ENCODE measurements around the gene ADAMTS12.
A peak's percentile ranks its signal among the peaks of the same experiment; 100 is the strongest.

The ADAMTS12 gene

GRCh38 chr5:33743099-33743498 is 148.7 kb downstream of the ADAMTS12 start:
- H3K9me3 Mint-ChIP-seq, result no peaks in the 10 kb centered on the region
- H3K27ac Mint-ChIP-seq, result peak overlapping the region; percentile 2
- no peak overlapping the region for H3K4me3 Mint-ChIP-seq
- no peak for DNase-seq
- no peaks in the 10 kb centered on the region for H3K4me1 Mint-ChIP-seq
- peaks cover 9% of the 10 kb centered on the region for H3K27me3 Mint-ChIP-seq (ENCODE audit: low read depth, poor library complexity)
- TF ChIP-seq, protein P1, sequence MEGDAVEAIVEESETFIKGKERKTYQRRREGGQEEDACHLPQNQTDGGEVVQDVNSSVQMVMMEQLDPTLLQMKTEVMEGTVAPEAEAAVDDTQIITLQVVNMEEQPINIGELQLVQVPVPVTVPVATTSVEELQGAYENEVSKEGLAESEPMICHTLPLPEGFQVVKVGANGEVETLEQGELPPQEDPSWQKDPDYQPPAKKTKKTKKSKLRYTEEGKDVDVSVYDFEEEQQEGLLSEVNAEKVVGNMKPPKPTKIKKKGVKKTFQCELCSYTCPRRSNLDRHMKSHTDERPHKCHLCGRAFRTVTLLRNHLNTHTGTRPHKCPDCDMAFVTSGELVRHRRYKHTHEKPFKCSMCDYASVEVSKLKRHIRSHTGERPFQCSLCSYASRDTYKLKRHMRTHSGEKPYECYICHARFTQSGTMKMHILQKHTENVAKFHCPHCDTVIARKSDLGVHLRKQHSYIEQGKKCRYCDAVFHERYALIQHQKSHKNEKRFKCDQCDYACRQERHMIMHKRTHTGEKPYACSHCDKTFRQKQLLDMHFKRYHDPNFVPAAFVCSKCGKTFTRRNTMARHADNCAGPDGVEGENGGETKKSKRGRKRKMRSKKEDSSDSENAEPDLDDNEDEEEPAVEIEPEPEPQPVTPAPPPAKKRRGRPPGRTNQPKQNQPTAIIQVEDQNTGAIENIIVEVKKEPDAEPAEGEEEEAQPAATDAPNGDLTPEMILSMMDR (IDR thresholded peaks at IDR 0.05), result no peak
- H3K36me3 Mint-ChIP-seq (ENCODE audit: low read depth), result no peaks in the 10 kb centered on the region

DNA sequence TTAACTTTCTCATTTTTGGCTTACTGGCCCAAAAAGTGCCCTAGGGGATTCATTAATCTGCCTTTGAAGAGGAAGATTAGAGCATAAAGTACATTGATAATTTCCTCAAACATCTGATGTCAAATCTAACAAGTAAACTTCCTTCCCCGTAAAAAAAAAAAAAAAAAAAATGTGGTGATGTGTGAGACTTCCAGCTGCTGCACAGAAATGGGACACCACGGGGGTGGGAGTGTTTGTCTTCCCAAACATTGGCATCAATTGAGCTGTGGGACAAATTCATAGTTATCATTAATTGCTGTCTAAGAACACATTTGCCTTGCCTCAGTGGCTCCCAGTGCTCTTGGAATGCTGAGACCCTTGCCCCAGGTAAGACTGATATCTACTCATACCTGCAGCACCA is 149.6 kb downstream of the ADAMTS12 start:
- no peaks in the 10 kb centered on the region for H3K4me1 Mint-ChIP-seq
- H3K4me3 Mint-ChIP-seq, result no peak overlapping the region
- no peak overlapping the region for H3K27ac Mint-ChIP-seq
- TF ChIP-seq, protein P1 (IDR thresholded peaks at IDR 0.05), result no peak
- peaks cover 9% of the 10 kb centered on the region for H3K27me3 Mint-ChIP-seq (ENCODE audit: low read depth, poor library complexity)
- no peaks in the 10 kb centered on the region for H3K36me3 Mint-ChIP-seq (ENCODE audit: low read depth)
- no peak for DNase-seq
- no peaks in the 10 kb centered on the region for H3K9me3 Mint-ChIP-seq

DNA sequence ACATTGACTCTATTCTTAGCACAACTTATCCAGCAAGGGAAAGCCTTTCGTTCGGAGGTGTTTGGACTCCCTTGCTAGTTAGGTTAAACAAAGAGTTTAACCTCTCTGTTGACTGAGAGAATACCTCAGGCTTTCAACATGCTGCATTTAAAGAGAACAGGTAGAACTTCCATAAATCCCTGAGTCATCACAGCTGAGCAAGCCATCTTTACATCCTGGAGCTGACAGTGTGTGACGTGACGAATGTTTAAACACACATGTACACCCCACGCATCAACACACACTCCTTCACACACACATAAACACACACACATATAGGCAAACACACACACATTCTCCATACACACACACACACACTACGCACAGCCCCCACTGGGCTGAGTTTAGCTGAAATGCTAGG is 152.8 kb downstream of the ADAMTS12 start:
- no peaks in the 10 kb centered on the region for H3K9me3 Mint-ChIP-seq
- H3K27ac Mint-ChIP-seq, result no peak overlapping the region
- peaks cover 8% of the 10 kb centered on the region for H3K4me1 Mint-ChIP-seq
- no peak for DNase-seq
- TF ChIP-seq, protein P1 (IDR thresholded peaks at IDR 0.05), result no peak
- H3K36me3 Mint-ChIP-seq (ENCODE audit: low read depth), result no peaks in the 10 kb centered on the region
- peaks cover 9% of the 10 kb centered on the region for H3K27me3 Mint-ChIP-seq (ENCODE audit: low read depth, poor library complexity)
- no peak overlapping the region for H3K4me3 Mint-ChIP-seq

DNA sequence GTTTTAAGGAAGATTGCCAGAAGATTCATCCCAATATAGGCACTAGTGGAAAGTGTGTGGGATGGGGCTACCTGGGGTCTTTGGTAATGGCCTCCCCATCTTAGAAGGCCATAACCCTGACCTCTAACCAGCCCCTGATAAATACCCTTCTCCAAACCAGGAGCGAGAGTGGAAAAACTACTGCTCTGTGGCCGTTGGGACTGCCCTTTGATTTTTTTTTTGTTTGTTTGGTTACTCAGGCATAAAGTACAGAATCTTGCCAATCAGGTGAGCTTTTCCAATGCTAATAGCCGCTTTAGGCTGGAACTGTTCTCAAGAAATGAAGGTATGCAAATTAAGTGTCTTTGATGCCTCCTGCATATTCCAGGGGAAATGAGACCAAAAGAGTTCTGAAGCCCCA is 153.7 kb downstream of the ADAMTS12 start:
- Mint-ChIP-seq H3K27ac (no peak overlapping the region), H3K4me1 (peaks cover 14% of the 10 kb centered on the region), H3K4me3 (no peak overlapping the region), H3K9me3 (no peaks in the 10 kb centered on the region), H3K36me3 (ENCODE audit: low read depth) (no peaks in the 10 kb centered on the region), H3K27me3 (ENCODE audit: low read depth, poor library complexity) (peaks cover 8% of the 10 kb centered on the region)
- no peak for DNase-seq
- TF ChIP-seq, protein P1 (IDR thresholded peaks at IDR 0.05), result no peak

GRCh38 chr5:33737697-33738096 is 154.1 kb downstream of the ADAMTS12 start:
- TF ChIP-seq, protein P1 (IDR thresholded peaks at IDR 0.05), result no peak
- no peak for DNase-seq
- H3K4me1 Mint-ChIP-seq, result peaks cover 14% of the 10 kb centered on the region
- no peak overlapping the region for H3K4me3 Mint-ChIP-seq
- no peak overlapping the region for H3K27ac Mint-ChIP-seq
- H3K36me3 Mint-ChIP-seq (ENCODE audit: low read depth), result no peaks in the 10 kb centered on the region
- H3K9me3 Mint-ChIP-seq, result no peaks in the 10 kb centered on the region
- H3K27me3 Mint-ChIP-seq (ENCODE audit: low read depth, poor library complexity), result peaks cover 5% of the 10 kb centered on the region

- peaks cover 5% of the 10 kb centered on the region for H3K27me3 Mint-ChIP-seq (ENCODE audit: low read depth, poor library complexity)
- peaks cover 14% of the 10 kb centered on the region for H3K4me1 Mint-ChIP-seq
- H3K9me3 Mint-ChIP-seq, result no peaks in the 10 kb centered on the region
- no peak for DNase-seq
- no peak overlapping the region for H3K27ac Mint-ChIP-seq
- TF ChIP-seq, protein P1 (IDR thresholded peaks at IDR 0.05), result no peak
- no peak overlapping the region for H3K4me3 Mint-ChIP-seq
- no peaks in the 10 kb centered on the region for H3K36me3 Mint-ChIP-seq (ENCODE audit: low read depth)
These were observed 154.5 kb downstream of the ADAMTS12 start for GRCh38 chr5:33737284-33737683.
